Left ventricle myocardium inferior (tissue), 1 donor: ENCODE data around the gene VWA5B1. TPM values are rescaled to one million over a fixed set of nuclear protein-coding genes. Genes with fewer than 3 reads are reported as not detected.

Experiments
- DNase-seq: peaks from one replicate; pipeline ENCODE4 v3.0.0-alpha.2; 2020
- H3K27ac ChIP-seq: fragments of 200-600 bp; replicated peaks from 2 replicates; pipeline ENCODE4 v1.8.0; 2021
- H3K27me3 ChIP-seq: fragments of 200-600 bp; 2 replicates; pipeline ENCODE4 v1.8.0; 2021; ENCODE audit warnings: low read depth
- H3K36me3 ChIP-seq: fragments of 200-600 bp; 2 replicates; pipeline ENCODE4 v1.8.0; 2021
- H3K4me1 ChIP-seq: fragments of 200-600 bp; 2 replicates; pipeline ENCODE4 v1.8.0; 2021
- H3K4me3 ChIP-seq: fragments of 200-600 bp; 2 replicates; pipeline ENCODE4 v1.8.0; 2021; ENCODE audit warnings: mild to moderate bottlenecking, moderate library complexity
- H3K9me3 ChIP-seq: fragments of 200-600 bp; replicated peaks from 2 replicates; pipeline ENCODE4 v1.8.0; 2021
- CTCF ChIP-seq: fragments of 200-600 bp; IDR thresholded peaks from 2 replicates; pipeline ENCODE4 v1.8.0; 2021; ENCODE audit warnings: antibody characterized with exemption, mild to moderate bottlenecking, borderline replicate concordance
- intact Hi-C: fragments of 100-400 bp; cut with micrococcal nuclease; formaldehyde crosslinking; loops from one replicate; pipeline ENCODE4 v1.11.0; 2022
- total RNA-seq: library from RNA; stranded (reverse); fragmentation: NEBNext Ultra II Directional; extraction: Animal tissue kit (Norgen Biotek cat#: 25700); gene quantifications from one replicate; pipeline ENCODE4 v1.2.1, GENCODE V29; 2021
- donor health status: DM: no; HTN: yes; CAD: no; lungs with severe emphysema.

Gene VWA5B1
- total RNA-seq, 1 donor from 2014 or later = 0.16 TPM

- H3K9me3 ChIP-seq = no peaks in the 10 kb centered on the region
- intact Hi-C loops = no loop called here
- H3K27ac ChIP-seq = no peak overlapping the region
- no peak for DNase-seq
- H3K27me3 ChIP-seq = peaks cover 100% of the 10 kb centered on the region
- H3K36me3 ChIP-seq = no peaks in the 10 kb centered on the region
- peaks cover 16% of the 10 kb centered on the region for H3K4me1 ChIP-seq
- H3K4me3 ChIP-seq = no peak overlapping the region
- TF ChIP-seq CTCF = no peak
These were observed 78.3 kb downstream of the VWA5B1 start for GRCh38 chr1:20368866-20369470.

- Histone ChIP-seq H3K4me3 (no peak overlapping the region), H3K27ac (no peak overlapping the region), H3K27me3 (peaks cover 100% of the 10 kb centered on the region), H3K4me1 (peaks cover 16% of the 10 kb centered on the region), H3K9me3 (no peaks in the 10 kb centered on the region), H3K36me3 (no peaks in the 10 kb centered on the region)
- DNase-seq = no peak
- no peak for TF ChIP-seq CTCF
- intact Hi-C loops = no loop called here
These were observed 80.0 kb downstream of the VWA5B1 start for GRCh38 chr1:20370698-20371097.

- no peak for DNase-seq
- no peak for TF ChIP-seq CTCF
These were observed 80.7 kb downstream of the VWA5B1 start for GRCh38 chr1:20371411-20371810.

GRCh38 chr1:20371883-20372282, 81.2 kb downstream of the VWA5B1 start:
- intact Hi-C loops = no loop called here
- no peak for TF ChIP-seq CTCF
- H3K27ac ChIP-seq = no peak overlapping the region
- no peaks in the 10 kb centered on the region for H3K9me3 ChIP-seq
- DNase-seq = no peak
- peaks cover 100% of the 10 kb centered on the region for H3K27me3 ChIP-seq
- H3K4me1 ChIP-seq = peaks cover 5% of the 10 kb centered on the region
- no peaks in the 10 kb centered on the region for H3K36me3 ChIP-seq
- no peak overlapping the region for H3K4me3 ChIP-seq

More at GRCh38 chr1:20371411-20371810, 80.7 kb downstream of the VWA5B1 start:
- Histone ChIP-seq H3K4me3 (no peak overlapping the region), H3K4me1 (peaks cover 10% of the 10 kb centered on the region), H3K27me3 (peaks cover 100% of the 10 kb centered on the region), H3K9me3 (no peaks in the 10 kb centered on the region), H3K27ac (no peak overlapping the region), H3K36me3 (no peaks in the 10 kb centered on the region)
- intact Hi-C loops = no loop called here

- Histone ChIP-seq H3K4me3 (no peak overlapping the region), H3K36me3 (no peaks in the 10 kb centered on the region), H3K27me3 (peaks cover 100% of the 10 kb centered on the region), H3K27ac (no peak overlapping the region), H3K9me3 (no peaks in the 10 kb centered on the region), H3K4me1 (no peaks in the 10 kb centered on the region)
- intact Hi-C loops = no loop called here
- no peak for DNase-seq
- TF ChIP-seq CTCF = no peak
These were observed 82.0 kb downstream of the VWA5B1 start for GRCh38 chr1:20372676-20373075.
